ENCODE results near the gene EGR4.

The EGR4 gene

DNA sequence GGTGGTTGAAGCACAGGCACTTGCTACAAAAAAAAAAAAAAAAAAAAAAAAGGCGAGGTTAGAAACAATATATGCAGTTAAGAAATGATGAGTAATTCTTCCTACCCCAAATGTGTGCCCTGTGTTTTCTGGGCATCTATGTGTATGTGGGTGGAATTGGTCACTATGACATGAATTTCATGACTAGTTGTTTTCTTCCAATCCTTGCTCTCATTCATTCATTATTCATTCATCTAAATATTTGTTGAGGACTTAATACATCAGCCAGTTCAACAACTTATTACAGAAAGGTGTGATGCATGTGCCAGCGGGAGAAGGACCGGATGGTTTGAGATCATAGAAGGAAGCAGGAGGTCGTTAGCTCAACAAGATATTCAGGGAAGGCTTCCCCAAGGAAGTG lies 8.3 kb upstream of the EGR4 start:
- H3K27me3 ChIP-seq (ENCODE audit: control insufficient read depth, insufficient read depth, low read length), result no peaks in the 10 kb centered on the region; the same call in 1 of the 2 replicates
- no peak overlapping the region for H3K4me3 ChIP-seq (ENCODE audit: low read length)
- WGBS (ENCODE audit: insufficient coverage, insufficient read length), result no CpG with 5 or more reads among the region's 4 CpGs
- no peaks in the 10 kb centered on the region for H3K36me3 ChIP-seq (ENCODE audit: control insufficient read depth, insufficient read depth, low read length)
- no peaks in the 10 kb centered on the region for H3K4me1 ChIP-seq (ENCODE audit: control insufficient read depth, insufficient read depth, low read length)
- no peak overlapping the region for H3K27ac ChIP-seq (ENCODE audit: low read length)
- no peak for DNase-seq (ENCODE audit: low read depth, low spot score)
- no peaks in the 10 kb centered on the region for H3K9me3 ChIP-seq (ENCODE audit: control insufficient read depth, insufficient read depth, low read length)

DNA sequence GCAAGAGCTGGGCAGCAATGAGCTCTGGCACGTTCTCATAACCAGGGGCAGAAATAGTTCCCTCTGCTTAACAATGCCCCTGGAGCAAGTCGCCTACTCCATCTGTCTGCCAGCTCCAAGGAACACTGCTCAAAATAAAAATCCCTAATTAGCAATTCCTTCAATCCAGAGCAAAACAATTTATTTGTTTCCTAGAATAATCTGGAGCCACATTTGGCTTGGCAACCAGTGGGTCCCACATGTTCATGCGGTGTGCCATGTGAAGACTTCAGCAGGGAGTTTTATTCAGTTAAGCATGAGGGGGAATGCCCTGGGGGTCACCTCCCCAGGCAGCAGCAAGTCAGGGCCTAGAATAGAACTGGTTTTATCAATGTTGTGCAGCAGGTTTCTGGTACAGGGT lies 7.6 kb upstream of the EGR4 start:
- no peaks in the 10 kb centered on the region for H3K36me3 ChIP-seq (ENCODE audit: control insufficient read depth, insufficient read depth, low read length)
- no peak overlapping the region for H3K27ac ChIP-seq (ENCODE audit: low read length)
- H3K4me3 ChIP-seq (ENCODE audit: low read length), result no peak overlapping the region
- DNase-seq (ENCODE audit: low read depth, low spot score), result no peak
- WGBS (ENCODE audit: insufficient coverage, insufficient read length), result no CpG with 5 or more reads among the region's 3 CpGs
- H3K4me1 ChIP-seq (ENCODE audit: control insufficient read depth, insufficient read depth, low read length), result no peaks in the 10 kb centered on the region
- H3K27me3 ChIP-seq (ENCODE audit: control insufficient read depth, insufficient read depth, low read length), result no peaks in the 10 kb centered on the region; the same call in 1 of the 2 replicates
- no peaks in the 10 kb centered on the region for H3K9me3 ChIP-seq (ENCODE audit: control insufficient read depth, insufficient read depth, low read length)

DNA sequence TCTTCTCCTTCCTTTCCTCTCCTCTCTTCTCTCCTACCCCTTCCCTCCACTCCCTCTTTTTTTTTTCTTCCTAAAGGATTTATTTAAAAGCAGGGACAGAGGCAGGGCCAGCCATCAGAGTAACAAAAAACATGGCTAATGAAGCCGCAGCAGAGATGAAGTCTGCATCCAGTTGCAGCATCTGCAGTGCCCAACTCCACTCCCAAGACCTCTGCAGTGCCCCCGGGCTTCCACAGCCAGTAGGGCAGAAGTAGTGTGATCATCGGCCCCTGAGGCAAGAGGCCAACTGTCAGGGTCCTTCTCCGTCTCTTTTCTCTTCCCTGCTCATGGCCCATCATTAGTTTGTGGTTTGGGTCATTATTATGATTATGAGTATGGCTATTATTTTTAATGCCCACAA lies 4.2 kb upstream of the EGR4 start:
- Histone ChIP-seq H3K36me3 (ENCODE audit: control insufficient read depth, insufficient read depth, low read length) (no peaks in the 10 kb centered on the region), H3K27ac (ENCODE audit: low read length) (no peak overlapping the region), H3K27me3 (ENCODE audit: control insufficient read depth, insufficient read depth, low read length) (peaks cover 5% of the 10 kb centered on the region), H3K4me3 (ENCODE audit: low read length) (no peak overlapping the region), H3K4me1 (ENCODE audit: control insufficient read depth, insufficient read depth, low read length) (no peaks in the 10 kb centered on the region), H3K9me3 (ENCODE audit: control insufficient read depth, insufficient read depth, low read length) (no peaks in the 10 kb centered on the region)
- WGBS (ENCODE audit: insufficient coverage, insufficient read length), result no CpG with 5 or more reads among the region's 4 CpGs
- DNase-seq (ENCODE audit: low read depth, low spot score), result no peak

DNA sequence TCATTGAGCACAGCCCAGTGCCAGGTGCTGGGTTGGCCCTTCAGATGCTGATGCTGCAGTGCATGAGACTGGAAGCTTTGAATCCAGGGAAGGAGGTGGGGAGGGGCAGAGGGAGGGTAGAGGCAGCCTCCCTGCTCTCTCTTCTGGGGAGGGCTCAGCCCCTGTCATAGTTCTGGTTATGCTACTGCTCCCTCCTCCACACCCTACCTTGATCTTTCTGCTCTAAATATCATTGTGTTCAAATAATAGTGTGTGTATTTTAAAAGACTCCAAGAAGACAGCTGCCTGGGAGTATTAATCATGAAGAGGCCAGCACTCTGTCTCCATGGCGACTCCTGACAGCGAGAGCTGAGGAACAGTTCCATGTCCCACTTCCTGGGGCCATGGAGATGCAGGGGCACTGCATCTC lies 3.8 kb upstream of the EGR4 start:
- Histone ChIP-seq H3K27me3 (ENCODE audit: control insufficient read depth, insufficient read depth, low read length) (peaks cover 10% of the 10 kb centered on the region), H3K9me3 (ENCODE audit: control insufficient read depth, insufficient read depth, low read length) (no peaks in the 10 kb centered on the region), H3K4me3 (ENCODE audit: low read length) (no peak overlapping the region), H3K36me3 (ENCODE audit: control insufficient read depth, insufficient read depth, low read length) (no peaks in the 10 kb centered on the region), H3K4me1 (ENCODE audit: control insufficient read depth, insufficient read depth, low read length) (no peaks in the 10 kb centered on the region), H3K27ac (ENCODE audit: low read length) (no peak overlapping the region)
- no CpG with 5 or more reads among the region's 2 CpGs for WGBS (ENCODE audit: insufficient coverage, insufficient read length)
- no peak for DNase-seq (ENCODE audit: low read depth, low spot score)

DNA sequence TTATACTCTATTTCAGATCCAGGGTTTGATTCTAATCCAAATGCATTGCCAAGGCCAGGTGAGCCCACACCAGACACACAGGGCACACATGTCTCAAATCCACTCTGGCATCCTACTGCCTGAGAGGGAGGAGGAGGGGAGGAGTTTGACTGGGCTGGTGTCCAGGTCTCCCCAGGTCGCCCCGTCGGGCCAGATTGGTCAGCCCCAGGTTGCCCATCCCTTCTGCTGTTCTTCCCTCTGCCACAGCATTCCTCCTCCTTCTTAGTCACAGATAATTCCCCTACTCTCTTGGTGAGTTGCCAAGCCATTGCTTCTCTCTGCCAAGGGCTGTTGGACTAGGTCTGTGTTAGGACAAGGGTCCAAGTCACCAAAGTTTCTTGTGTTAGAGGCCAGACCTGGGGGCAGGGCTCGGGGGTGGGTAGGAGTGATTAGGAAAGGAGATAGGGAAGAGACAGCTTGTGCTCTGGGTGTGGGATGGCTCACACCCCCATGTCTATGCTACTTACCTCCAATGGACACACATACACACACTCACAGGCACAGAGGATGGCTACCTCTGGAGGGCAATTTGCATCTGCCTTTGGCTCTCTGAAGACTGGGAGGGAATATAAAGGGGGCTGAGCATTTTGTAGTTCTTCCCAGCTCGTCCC lies 2.5 kb upstream of the EGR4 start:
- no peaks in the 10 kb centered on the region for H3K9me3 ChIP-seq (ENCODE audit: control insufficient read depth, insufficient read depth, low read length)
- H3K4me1 ChIP-seq (ENCODE audit: control insufficient read depth, insufficient read depth, low read length), result peaks cover 3% of the 10 kb centered on the region; the same call in 1 of the 2 replicates
- H3K27me3 ChIP-seq (ENCODE audit: control insufficient read depth, insufficient read depth, low read length), result peaks cover 21% of the 10 kb centered on the region
- WGBS (ENCODE audit: insufficient coverage, insufficient read length), result no CpG with 5 or more reads among the region's 5 CpGs
- no peak overlapping the region for H3K27ac ChIP-seq (ENCODE audit: low read length)
- no peak overlapping the region for H3K4me3 ChIP-seq (ENCODE audit: low read length)
- no peak for DNase-seq (ENCODE audit: low read depth, low spot score)
- H3K36me3 ChIP-seq (ENCODE audit: control insufficient read depth, insufficient read depth, low read length), result no peaks in the 10 kb centered on the region

DNA sequence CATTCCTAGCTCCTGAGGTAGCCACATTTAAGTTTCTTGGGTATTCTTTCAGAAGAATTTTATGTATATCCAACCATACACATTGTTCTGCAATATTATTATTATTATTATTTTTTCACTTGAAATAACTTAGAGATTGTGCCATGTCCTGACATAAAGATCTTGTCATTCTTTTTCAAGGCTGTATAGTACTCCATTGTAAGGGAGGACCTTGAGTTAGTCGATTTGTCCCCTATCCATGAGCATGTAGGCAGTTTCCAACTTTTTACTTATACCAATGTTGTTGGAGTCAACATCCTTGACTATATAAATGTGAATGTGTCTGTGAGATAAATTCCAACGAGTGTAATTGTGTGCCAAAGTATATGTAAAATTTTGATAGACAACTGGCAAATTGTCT lies 891 bp upstream of the EGR4 start:
- H3K27me3 ChIP-seq (ENCODE audit: control insufficient read depth, insufficient read depth, low read length), result peaks cover 25% of the 10 kb centered on the region
- H3K4me3 ChIP-seq (ENCODE audit: low read length), result no peak overlapping the region

DNA sequence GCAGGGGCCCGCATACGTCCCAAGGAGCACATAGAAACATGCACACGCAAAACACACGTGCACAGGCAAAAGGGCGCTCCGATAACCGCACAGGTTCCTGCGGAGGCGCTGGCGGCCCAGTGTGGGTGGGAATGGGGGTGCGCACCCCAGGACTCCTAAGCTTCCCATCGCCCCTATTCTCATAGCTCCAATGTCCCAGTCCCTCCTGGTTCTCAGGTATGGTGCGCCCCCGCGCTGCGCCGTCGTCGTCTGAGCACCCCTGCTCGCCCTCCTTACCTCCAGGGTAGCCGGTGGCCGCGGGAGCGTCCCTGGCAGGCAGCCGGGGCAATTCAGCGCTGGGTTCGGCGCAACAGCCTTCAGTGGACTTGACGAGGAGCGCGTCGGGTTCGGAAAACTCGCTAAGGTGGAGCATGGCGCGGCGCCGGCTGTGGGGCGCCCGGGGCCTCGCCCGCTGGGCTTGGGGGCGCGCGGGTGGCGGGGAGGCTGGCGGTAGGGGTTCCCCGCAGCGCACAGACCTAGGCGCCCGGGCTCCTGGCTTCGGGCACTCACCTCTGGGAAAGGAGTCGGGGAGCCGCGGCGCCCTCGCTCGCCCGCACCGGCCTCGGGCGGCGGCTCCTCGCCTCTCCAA lies 328 bp downstream of the EGR4 start:
- H3K9me3 ChIP-seq (ENCODE audit: control insufficient read depth, insufficient read depth, low read length), result no peaks in the 10 kb centered on the region
- no peaks in the 10 kb centered on the region for H3K36me3 ChIP-seq (ENCODE audit: control insufficient read depth, insufficient read depth, low read length)
- H3K27me3 ChIP-seq (ENCODE audit: control insufficient read depth, insufficient read depth, low read length), result peaks cover 25% of the 10 kb centered on the region
- no CpG with 5 or more reads among the region's 64 CpGs for WGBS (ENCODE audit: insufficient coverage, insufficient read length)
- H3K27ac ChIP-seq (ENCODE audit: low read length), result no peak overlapping the region
- DNase-seq (ENCODE audit: low read depth, low spot score), result no peak
- peaks cover 3% of the 10 kb centered on the region; the same call in 1 of the 2 replicates for H3K4me1 ChIP-seq (ENCODE audit: control insufficient read depth, insufficient read depth, low read length)
- H3K4me3 ChIP-seq (ENCODE audit: low read length), result peak overlapping the region; percentile 34; the same call in 1 of the 2 replicates

More for the DNA sequence above, 891 bp upstream of the EGR4 start:
- H3K9me3 ChIP-seq (ENCODE audit: control insufficient read depth, insufficient read depth, low read length), result no peaks in the 10 kb centered on the region
- no peak overlapping the region for H3K27ac ChIP-seq (ENCODE audit: low read length)
- no CpG with 5 or more reads among the region's 2 CpGs for WGBS (ENCODE audit: insufficient coverage, insufficient read length)
- H3K4me1 ChIP-seq (ENCODE audit: control insufficient read depth, insufficient read depth, low read length), result peaks cover 3% of the 10 kb centered on the region; the same call in 1 of the 2 replicates
- H3K36me3 ChIP-seq (ENCODE audit: control insufficient read depth, insufficient read depth, low read length), result no peaks in the 10 kb centered on the region
- no peak for DNase-seq (ENCODE audit: low read depth, low spot score)

DNA sequence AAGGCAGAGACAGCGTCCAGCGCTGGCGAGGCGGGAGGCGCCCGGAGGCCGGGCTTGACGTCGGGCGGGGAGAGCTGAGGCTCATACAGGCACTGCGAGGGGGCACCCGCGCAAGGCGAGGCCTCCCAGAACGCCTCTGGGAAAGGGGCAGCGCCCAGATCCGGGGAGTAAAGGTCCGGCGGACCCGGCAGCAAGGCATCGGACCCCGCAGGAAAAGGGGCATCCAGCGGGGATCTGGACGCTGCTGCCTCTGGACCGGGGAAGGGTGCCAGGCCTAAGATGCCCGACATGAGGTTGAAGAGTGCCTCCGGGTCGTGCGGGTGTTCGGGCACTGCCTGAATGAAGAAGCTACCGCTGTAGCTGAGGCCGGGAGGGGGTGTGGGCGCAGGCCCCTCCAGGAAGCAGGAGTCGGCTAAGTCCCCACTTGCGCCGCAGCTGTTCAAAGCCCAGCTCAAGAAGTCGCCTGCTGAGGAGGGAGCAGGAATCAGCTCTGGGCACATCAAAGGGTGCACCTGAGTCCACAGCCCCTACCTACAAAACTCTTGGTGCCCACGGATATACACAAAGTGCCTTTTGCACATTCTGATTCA lies 937 bp downstream of the EGR4 start:
- WGBS (ENCODE audit: insufficient coverage, insufficient read length), result no CpG with 5 or more reads among the region's 38 CpGs
- H3K4me3 ChIP-seq (ENCODE audit: low read length), result peak overlapping the region; percentile 30; the same call in 1 of the 2 replicates
- H3K9me3 ChIP-seq (ENCODE audit: control insufficient read depth, insufficient read depth, low read length), result no peaks in the 10 kb centered on the region
- no peak for DNase-seq (ENCODE audit: low read depth, low spot score)
- no peaks in the 10 kb centered on the region for H3K36me3 ChIP-seq (ENCODE audit: control insufficient read depth, insufficient read depth, low read length)
- H3K27ac ChIP-seq (ENCODE audit: low read length), result no peak overlapping the region
- H3K4me1 ChIP-seq (ENCODE audit: control insufficient read depth, insufficient read depth, low read length), result peaks cover 3% of the 10 kb centered on the region; the same call in 1 of the 2 replicates
- H3K27me3 ChIP-seq (ENCODE audit: control insufficient read depth, insufficient read depth, low read length), result peaks cover 25% of the 10 kb centered on the region

DNA sequence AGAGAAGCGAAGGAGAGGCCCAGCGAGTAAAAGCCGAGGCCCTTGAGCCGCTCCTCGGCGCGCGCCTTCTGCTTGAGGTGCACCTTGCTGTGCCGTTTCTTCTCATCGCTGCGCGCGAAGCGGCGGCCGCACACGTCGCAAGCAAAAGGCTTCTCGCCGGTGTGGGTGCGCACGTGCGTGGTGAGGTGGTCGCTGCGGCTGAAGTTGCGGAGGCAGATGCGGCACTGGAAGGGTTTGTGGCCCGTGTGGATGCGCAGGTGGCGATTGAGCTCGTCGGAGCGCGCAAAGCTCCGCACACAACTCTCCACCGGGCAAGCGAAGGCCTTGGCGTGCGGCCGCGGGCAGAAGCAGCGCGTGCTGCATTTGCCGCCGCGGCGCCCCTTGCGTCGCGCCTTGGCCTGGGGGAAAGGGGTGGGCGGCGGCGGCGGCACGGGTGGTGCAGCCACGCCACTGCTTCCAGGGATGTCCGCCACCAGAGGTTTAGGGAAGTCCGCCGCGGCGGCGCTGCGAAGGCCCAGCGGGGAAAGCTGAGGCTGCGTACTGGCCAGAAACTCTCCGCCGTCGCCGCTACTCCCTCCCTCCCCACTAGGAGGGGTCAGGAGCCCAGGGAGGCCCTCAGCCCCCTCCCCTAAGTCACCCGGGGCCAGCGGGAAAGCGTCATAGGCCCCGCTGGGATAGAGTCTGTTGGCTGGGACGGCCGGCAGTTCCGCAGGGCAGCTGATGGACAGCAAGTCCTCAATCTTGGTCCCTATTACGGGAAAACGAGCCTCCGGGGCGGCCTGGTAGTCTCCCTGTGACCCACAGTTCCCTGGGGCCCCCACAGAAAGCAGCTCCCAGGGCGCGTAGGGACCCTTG lies 1.7 kb downstream of the EGR4 start:
- DNase-seq (ENCODE audit: low read depth, low spot score), result no peak
- peak overlapping the region; percentile 30; the same call in 1 of the 2 replicates for H3K4me3 ChIP-seq (ENCODE audit: low read length)
- H3K36me3 ChIP-seq (ENCODE audit: control insufficient read depth, insufficient read depth, low read length), result no peaks in the 10 kb centered on the region
- H3K27ac ChIP-seq (ENCODE audit: low read length), result no peak overlapping the region
- peaks cover 3% of the 10 kb centered on the region; the same call in 1 of the 2 replicates for H3K4me1 ChIP-seq (ENCODE audit: control insufficient read depth, insufficient read depth, low read length)
- H3K9me3 ChIP-seq (ENCODE audit: control insufficient read depth, insufficient read depth, low read length), result no peaks in the 10 kb centered on the region
- peaks cover 25% of the 10 kb centered on the region for H3K27me3 ChIP-seq (ENCODE audit: control insufficient read depth, insufficient read depth, low read length)
- WGBS (ENCODE audit: insufficient coverage, insufficient read length), result no CpG with 5 or more reads among the region's 82 CpGs

DNA sequence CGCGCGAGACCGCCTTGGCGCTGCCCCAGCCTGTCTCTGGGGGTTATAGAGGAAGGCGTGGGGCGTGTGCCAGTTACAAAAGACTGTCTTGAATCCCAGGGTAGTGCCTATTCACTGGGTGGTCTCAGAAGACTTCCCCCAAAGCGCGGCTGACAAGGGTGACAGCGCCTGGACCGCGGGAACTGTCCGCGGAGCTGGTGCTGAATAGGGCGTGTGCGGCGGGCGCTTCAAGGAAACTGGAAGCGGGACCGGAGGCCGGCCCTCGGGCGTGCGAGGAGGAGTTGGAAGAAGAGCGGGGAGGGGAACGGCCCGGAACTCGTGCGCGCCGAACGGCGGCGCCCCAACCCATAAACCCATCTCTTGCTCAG lies 2.3 kb downstream of the EGR4 start:
- peaks cover 25% of the 10 kb centered on the region for H3K27me3 ChIP-seq (ENCODE audit: control insufficient read depth, insufficient read depth, low read length)
- no peak for DNase-seq (ENCODE audit: low read depth, low spot score)

More for the DNA sequence above, 2.3 kb downstream of the EGR4 start:
- H3K4me3 ChIP-seq (ENCODE audit: low read length), result peak overlapping the region; percentile 30; the same call in 1 of the 2 replicates
- peaks cover 3% of the 10 kb centered on the region; the same call in 1 of the 2 replicates for H3K4me1 ChIP-seq (ENCODE audit: control insufficient read depth, insufficient read depth, low read length)
- WGBS (ENCODE audit: insufficient coverage, insufficient read length), result no CpG with 5 or more reads among the region's 34 CpGs
- no peak overlapping the region for H3K27ac ChIP-seq (ENCODE audit: low read length)
- no peaks in the 10 kb centered on the region for H3K36me3 ChIP-seq (ENCODE audit: control insufficient read depth, insufficient read depth, low read length)
- no peaks in the 10 kb centered on the region for H3K9me3 ChIP-seq (ENCODE audit: control insufficient read depth, insufficient read depth, low read length)

Measured in iPS DF 6.9 (cell line).